HG03520 (cell line): ENCODE measurements around the gene BTBD2.
"Not testable (repeated sequence)": the region's sequence is repeated elsewhere in the genome, so short reads cannot be mapped to it uniquely, and the experiment has no call there.

Source experiments
- ATAC-seq: cut with Tn5 transposase; IDR thresholded peaks from one replicate; pipeline ENCODE4 v1.9.1; 2021; ENCODE audit warnings: mild to moderate bottlenecking, moderate library complexity; ENCODE audit not compliant: unreplicated experiment

The BTBD2 gene

GRCh38 chr19:2040647-2041432 lies 25.3 kb upstream of the BTBD2 start:
- no peak for ATAC-seq

- no peak for ATAC-seq
Measured at GRCh38 chr19:2039959-2040646, 24.6 kb upstream of the BTBD2 start.

GRCh38 chr19:2039089-2039958 lies 23.8 kb upstream of the BTBD2 start:
- ATAC-seq, result no peak

GRCh38 chr19:2038284-2039088 lies 23.0 kb upstream of the BTBD2 start:
- no peak for ATAC-seq

- ATAC-seq, result no peak
Measured at GRCh38 chr19:2037651-2038255, 22.2 kb upstream of the BTBD2 start.

DNA sequence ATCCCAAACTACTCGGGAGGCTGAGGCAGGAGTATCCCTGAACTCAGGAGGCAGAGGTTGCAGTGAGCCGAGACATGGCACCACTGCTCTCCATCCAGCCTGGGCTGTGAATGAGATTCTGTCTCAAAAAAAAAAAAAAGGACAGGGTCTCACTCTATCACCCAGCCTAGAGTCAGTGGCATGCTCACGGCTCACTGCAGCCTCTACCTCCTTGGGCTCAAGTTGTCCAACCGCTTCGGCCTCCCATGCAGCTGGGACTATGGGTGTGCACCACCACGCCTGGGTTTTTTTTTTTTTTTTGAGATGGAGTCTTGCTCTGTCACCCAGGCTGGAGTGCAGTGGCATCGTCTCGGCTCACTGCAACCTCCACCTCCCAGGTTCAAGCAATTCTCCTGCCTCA lies 20.9 kb upstream of the BTBD2 start:
- no peak for ATAC-seq

DNA sequence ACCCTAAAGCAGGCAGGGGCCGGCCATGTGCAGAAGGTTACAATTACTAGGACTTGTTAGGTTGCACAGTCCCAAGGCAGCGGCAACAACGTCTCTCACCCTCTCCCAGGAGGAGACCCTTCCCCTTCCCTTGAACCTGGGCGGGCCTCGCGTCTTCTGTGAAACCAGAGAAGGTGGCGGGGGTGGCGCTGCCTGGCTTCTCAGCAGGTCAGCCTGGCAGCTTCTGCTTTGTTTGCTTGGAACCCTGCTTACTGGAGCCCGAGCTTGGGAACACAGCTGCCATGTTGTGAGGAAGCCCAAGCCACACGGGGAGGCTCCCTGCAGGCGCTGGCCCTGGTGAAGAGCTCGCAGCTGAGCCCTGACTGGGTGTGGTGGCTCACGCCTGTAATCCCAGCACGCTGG lies 20.1 kb upstream of the BTBD2 start:
- ATAC-seq, result no peak

DNA sequence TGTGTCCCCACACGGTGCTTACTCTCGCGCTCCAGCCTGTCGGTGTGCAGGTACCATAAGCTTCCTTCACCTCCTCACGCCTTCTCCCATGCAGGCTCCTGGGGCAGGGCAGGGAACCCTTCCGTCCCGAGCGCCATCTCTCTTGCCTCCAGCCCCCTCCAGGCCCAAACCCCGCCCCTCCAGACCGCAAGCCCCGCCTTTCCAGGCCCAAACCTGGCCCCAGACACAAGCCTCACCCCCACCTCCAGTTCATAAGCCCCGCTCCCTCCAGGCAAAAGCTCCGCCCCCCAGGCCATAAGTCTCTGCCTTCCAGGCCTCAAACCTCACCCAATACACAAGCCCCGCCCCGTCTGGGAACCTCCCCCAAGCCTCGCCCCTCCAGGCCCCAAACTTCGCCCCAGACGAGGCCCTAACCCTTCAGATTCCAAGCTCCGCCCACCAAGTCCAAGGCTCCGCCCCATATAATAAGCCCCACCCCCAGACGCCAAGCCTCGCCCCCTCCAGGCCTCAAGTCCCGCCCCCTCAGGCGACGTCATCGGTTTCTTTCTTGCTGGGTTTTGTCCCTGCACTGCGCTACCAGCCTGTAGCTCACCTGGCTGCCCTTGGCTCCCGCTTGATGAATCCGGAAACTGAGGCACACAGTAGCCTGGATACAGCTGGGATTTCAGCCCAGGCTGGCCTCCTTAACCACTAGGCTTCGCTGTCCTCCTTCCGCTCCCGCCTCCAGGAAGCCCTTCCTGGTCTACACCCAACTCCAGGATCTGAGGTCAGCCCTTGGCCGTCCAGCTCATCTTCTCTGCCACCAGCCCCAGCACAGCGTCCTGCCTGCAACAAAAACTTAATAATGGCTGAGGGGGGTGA lies 19.4 kb upstream of the BTBD2 start:
- ATAC-seq, result no peak

DNA sequence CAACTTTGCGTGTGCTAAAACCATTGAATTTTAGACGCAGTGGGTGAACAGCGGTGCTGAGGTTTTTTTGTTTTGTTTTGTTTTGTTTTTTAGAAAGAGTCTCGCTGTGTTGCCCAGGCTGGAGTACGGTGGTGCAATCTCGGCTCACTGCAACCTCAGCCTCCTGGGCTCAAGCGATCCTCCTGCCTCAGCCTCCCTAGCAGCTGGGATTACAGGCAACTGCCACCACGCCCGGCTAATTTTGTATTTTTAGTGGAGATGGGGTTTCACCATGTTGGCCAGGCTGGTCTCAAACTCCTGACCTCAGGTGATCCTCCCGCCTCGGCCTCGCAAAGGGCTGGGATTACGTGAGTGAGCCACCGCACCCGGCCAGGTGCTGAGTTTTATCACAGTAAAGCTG lies 18.7 kb upstream of the BTBD2 start:
- not testable (repeated sequence) for ATAC-seq

DNA sequence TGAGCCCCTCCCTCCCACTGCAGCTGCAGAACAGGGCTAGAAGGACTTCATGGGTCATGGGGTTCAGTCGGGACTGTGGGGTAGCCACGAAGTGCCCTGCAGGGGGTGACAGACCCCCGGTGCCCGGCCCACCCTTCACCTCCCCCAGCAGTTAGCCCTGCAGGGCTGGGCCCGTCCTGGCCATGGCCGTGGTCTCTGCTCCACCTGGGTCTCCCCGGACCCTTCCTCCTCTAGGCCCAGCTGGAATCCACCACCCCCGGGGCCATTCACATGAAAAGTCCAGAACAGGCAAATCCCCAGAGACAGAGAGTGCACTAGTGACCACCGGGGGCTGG lies 18.3 kb upstream of the BTBD2 start:
- ATAC-seq, result no peak

DNA sequence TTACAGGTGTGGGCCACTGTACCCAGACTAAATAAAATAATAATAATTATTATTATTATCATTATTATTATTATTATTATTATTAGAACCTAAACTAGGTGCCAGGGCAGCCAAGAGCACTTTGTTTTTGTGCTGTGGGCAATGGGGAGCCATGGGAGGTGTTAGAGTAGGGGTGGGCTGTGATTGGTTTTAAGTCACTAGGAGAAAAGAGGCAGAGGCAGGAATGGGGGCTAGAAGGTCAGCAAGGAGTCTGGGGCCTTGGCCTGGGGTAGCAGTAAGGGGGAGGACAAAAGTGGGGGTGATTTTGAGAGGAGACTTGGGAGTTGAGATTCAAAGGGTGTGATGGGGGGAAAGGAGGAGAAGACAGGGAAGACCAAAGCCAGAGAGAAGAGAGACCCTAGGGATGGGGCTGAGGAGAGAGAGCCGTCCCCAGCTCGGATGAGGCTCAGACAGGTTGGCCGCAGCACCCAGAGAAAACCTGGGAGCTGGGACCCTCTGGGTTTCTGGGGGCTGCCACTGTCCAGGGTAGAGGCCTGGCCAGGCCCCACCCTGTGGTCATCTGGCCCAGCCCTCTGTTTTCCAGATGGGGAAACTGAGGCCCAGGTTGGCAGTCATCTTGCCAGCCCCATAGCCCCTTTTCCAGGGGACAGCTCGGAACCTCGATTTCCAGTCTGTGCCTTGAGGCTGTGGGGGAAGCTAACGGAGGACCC lies 17.8 kb upstream of the BTBD2 start:
- no peak for ATAC-seq

DNA sequence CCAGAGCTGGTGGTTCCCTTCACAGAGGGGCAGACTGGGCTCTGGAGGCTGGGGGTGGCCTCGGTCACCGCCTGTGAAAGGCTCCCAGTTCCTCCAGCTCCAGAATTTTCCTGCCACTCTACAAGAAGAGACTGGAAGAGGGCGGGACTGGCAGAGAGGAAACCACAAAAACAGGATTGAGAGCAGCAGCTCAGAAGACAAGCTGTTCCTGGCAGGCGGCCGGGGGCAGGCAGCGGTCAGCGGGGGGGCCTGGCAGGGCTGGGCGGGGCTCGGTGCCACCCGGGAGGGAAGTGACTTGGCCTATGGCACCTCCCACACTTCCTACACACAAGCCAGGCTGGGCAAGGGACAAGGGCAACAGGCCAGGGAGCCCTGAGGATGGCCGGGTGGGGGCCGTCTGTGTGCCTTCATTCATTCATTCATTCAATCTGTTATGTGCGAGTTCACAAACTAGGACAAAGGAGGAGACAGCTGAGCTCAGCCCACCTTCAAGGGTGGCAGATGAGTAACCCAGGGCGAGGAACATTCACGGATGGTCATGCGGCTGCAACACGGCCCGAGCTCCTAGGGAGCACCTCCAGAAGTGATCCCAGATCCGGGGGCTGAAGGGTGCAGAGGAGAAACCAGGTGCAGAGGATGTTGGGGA lies 16.9 kb upstream of the BTBD2 start:
- ATAC-seq, result no peak

DNA sequence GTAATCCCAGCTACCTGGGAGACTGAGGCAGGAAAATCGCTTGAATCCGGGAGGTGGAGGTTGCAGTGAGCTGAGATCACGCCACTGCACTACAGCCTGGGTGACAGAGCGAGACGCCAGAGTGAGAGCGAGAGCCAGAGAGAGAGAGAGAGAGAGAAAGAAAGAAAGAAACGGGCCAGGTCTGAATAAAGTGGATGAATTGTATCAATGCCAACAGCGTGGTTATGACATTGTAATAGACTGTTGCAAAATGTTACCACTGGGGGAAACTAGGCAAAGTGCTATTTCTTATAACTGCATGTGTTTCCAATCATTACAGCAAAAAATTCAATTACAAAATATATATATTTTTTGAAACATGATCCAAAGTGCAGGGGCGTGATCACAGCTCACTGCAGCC lies 11.8 kb upstream of the BTBD2 start:
- no peak for ATAC-seq

GRCh38 chr19:2026770-2027169 lies 11.3 kb upstream of the BTBD2 start:
- no peak for ATAC-seq

DNA sequence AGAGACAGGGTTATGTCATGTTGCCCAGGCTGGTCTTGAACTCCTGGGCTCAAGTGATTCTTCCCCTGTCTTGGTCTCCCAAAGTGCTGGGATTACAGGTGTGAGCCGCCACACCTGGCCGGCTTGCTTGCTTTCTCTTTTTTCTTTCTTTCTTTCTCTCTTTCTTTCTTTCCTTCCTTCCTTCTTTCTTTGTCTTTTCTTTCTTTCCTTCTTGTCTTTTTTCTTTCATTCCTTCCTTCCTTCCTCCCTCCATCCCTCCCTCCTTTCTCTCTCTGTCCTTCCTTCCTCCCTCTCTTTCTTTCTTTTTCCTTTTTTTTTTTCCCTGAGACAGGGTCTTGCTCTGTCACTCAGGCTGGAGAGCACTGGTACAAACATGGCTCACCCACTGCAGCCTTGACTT lies 6.8 kb upstream of the BTBD2 start:
- no peak for ATAC-seq

GRCh38 chr19:2021453-2022140 lies 6.1 kb upstream of the BTBD2 start:
- no peak for ATAC-seq

GRCh38 chr19:2018752-2019151 lies 3.2 kb upstream of the BTBD2 start:
- ATAC-seq, result no peak
